RWPE2 (cell line): ENCODE results near the gene C5.

ENCODE experiments used
- ATAC-seq: fragments of 200-7000 bp; cut with Tn5 transposase; 3 replicates; pipeline ENCODE4 v1.9.1; 2021; ENCODE audit warnings: low read depth
- DNase-seq: peaks from one replicate; pipeline ENCODE4 v3.0.0-alpha.2; 2020; ENCODE audit warnings: low spot score
- H3K27ac ChIP-seq: fragments of 450-650 bp; 2 replicates; pipeline ENCODE4 v1.5.1; 2017; ENCODE audit warnings: mild to moderate bottlenecking; ENCODE audit not compliant: poor library complexity, severe bottlenecking
- H3K27me3 ChIP-seq: fragments of 250-450 bp; sonication (Bioruptor Pico); 2 replicates; pipeline ENCODE4 v1.5.1; 2021; ENCODE audit warnings: mild to moderate bottlenecking, moderate library complexity; ENCODE audit not compliant: insufficient read depth, poor library complexity, severe bottlenecking
- H3K36me3 ChIP-seq: fragments of 250-450 bp; sonication (Bioruptor Pico); 2 replicates; pipeline ENCODE4 v1.5.1; 2020; ENCODE audit warnings: low read depth, mild to moderate bottlenecking, moderate library complexity
- H3K4me1 ChIP-seq: fragments of 250-450 bp; sonication (Bioruptor Pico); 2 replicates; pipeline ENCODE4 v1.5.1; 2021; ENCODE audit warnings: mild to moderate bottlenecking, moderate library complexity; ENCODE audit not compliant: insufficient read depth, poor library complexity, severe bottlenecking
- H3K4me3 ChIP-seq: fragments of 250-450 bp; sonication (Bioruptor Pico); 2 replicates; pipeline ENCODE4 v1.5.1; 2021; ENCODE audit warnings: mild to moderate bottlenecking, moderate library complexity; ENCODE audit not compliant: severe bottlenecking
- H3K9me3 ChIP-seq: fragments of 250-450 bp; sonication (Bioruptor Pico); 2 replicates; pipeline ENCODE4 v1.5.1; 2021; ENCODE audit warnings: mild to moderate bottlenecking, moderate library complexity; ENCODE audit not compliant: severe bottlenecking
- CTCF ChIP-seq: fragments of 450-650 bp; IDR thresholded peaks from one replicate; pipeline ENCODE4 v1.5.1; 2017; ENCODE audit warnings: mild to moderate bottlenecking, moderate library complexity; ENCODE audit not compliant: poor library complexity, severe bottlenecking

The C5 gene

DNA sequence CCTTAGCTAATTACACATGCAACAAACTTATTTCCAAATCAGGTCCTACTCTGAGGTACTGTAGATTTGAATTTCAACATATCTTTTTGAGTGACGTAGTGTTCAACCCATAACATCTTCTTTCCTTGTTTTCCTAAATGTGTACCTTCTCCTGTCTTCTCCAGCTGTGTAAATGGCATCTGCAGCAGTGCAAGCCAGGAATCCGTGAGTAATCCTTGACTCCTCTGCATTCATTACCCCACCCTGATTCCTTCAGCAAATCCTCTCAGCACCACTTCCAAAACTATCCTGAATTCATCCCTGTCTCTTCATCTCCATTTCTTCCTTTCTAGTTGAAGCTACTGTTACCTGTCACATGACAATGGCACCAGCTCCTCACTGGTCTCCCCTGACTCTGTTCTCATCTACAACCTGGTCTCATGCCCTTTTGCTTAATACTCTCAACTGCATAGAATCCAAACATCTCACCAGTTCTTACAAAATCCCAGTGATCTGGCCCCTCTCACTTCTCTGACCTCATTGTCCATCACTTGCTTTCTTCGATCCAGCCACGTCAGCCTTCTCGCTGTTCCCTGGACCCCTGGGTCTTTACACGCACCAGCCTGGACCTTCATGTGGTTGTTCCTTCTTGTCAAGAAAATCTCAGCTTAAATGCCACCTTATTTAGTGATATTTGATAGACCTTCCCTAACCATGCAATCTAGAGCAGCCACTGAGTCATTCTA lies 108.9 kb downstream of the C5 start:
- peak; percentile 75 for ATAC-seq
- TF ChIP-seq CTCF, result no peak
- Histone ChIP-seq H3K36me3 (no peaks in the 10 kb centered on the region), H3K4me3 (no peak overlapping the region), H3K9me3 (no peaks in the 10 kb centered on the region), H3K4me1 (peaks cover 35% of the 10 kb centered on the region), H3K27ac (peak overlapping the region; percentile 64), H3K27me3 (no peaks in the 10 kb centered on the region)
- no peak for DNase-seq

DNA sequence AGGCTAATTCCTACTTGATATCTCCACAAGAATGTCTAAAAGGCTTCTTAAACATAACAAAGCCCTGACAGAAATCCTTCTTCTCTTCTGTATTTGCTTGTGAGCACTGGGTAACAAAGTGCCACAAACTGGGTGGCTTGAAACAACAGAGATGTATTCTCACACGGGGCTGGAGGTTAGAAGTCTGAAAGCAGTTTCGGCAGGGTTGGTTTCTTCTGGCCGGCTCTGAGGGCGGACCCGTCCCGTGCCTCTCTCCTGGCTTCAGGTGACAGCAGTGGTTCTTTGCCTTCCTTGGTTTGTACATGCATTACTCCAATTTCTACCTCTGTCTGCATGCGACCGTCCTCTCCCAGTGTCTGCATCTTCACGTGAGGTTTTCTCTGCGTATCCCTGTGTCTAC lies 109.5 kb downstream of the C5 start:
- no peak for TF ChIP-seq CTCF
- Histone ChIP-seq H3K9me3 (no peaks in the 10 kb centered on the region), H3K4me1 (peaks cover 35% of the 10 kb centered on the region), H3K27me3 (no peaks in the 10 kb centered on the region), H3K4me3 (no peak overlapping the region), H3K27ac (peak overlapping the region; percentile 64), H3K36me3 (no peaks in the 10 kb centered on the region)
- DNase-seq, result no peak
- ATAC-seq, result no peak

- Histone ChIP-seq H3K9me3 (no peaks in the 10 kb centered on the region), H3K4me3 (no peak overlapping the region), H3K36me3 (no peaks in the 10 kb centered on the region), H3K4me1 (peaks cover 43% of the 10 kb centered on the region), H3K27me3 (no peaks in the 10 kb centered on the region), H3K27ac (no peak overlapping the region)
- ATAC-seq, result no peak
- DNase-seq, result no peak
- no peak for TF ChIP-seq CTCF
These were observed 111.2 kb downstream of the C5 start for GRCh38 chr9:120938851-120939250.

GRCh38 chr9:120937596-120937995 lies 112.5 kb downstream of the C5 start:
- H3K9me3 ChIP-seq, result no peaks in the 10 kb centered on the region
- H3K27ac ChIP-seq, result no peak overlapping the region
- ATAC-seq (no peak), DNase-seq (no peak)
- no peaks in the 10 kb centered on the region for H3K36me3 ChIP-seq
- no peak for TF ChIP-seq CTCF
- peaks cover 39% of the 10 kb centered on the region for H3K4me1 ChIP-seq
- H3K4me3 ChIP-seq, result no peak overlapping the region
- H3K27me3 ChIP-seq, result no peaks in the 10 kb centered on the region

- H3K27me3 ChIP-seq, result no peaks in the 10 kb centered on the region
- no peak overlapping the region for H3K4me3 ChIP-seq
- H3K4me1 ChIP-seq, result peaks cover 36% of the 10 kb centered on the region
- no peak for DNase-seq
- TF ChIP-seq CTCF, result no peak
- no peaks in the 10 kb centered on the region for H3K36me3 ChIP-seq
- H3K9me3 ChIP-seq, result no peaks in the 10 kb centered on the region
- H3K27ac ChIP-seq, result no peak overlapping the region
- no peak for ATAC-seq
These were observed 112.9 kb downstream of the C5 start for GRCh38 chr9:120937127-120937526.
